OCI-LY7 (cell line): ENCODE measurements around the gene NPAT. TPM values are rescaled to one million over a fixed set of nuclear protein-coding genes. Genes with fewer than 3 reads are reported as not detected.
"Not testable (repeated sequence)": the region's sequence is repeated elsewhere in the genome, so short reads cannot be mapped to it uniquely, and the experiment has no call there.

Experiments
- BruUV-seq: library from RNA; stranded (reverse); fragments of 400-500 nt; replicated peaks from 2 replicates; lab custom pipeline; 2021; lab: Mats Ljungman, UMichigan
- CTCF ChIA-PET: fragments of 300-600 bp; sonication (Branson Sonifier 250); formaldehyde crosslinking; loops from one replicate; lab custom pipeline; 2022; ENCODE audit warnings: antibody characterized with exemption; ENCODE audit not compliant: unreplicated experiment; lab: Charles Lee
- POLR2A ChIA-PET: fragments of 300-600 bp; sonication (Branson Sonifier 250); formaldehyde crosslinking; loops from one replicate; lab custom pipeline; 2022; ENCODE audit warnings: antibody characterized with exemption; lab: Charles Lee
- DNase-seq: peaks from one replicate; pipeline ENCODE4 v3.0.0-alpha.2; 2015; ENCODE audit warnings: low spot score
- H2AFZ ChIP-seq: fragments of 200-600 bp; sonication (generic), shearing (Covaris generic); 2 replicates; pipeline ENCODE4 v1.6.1; 2014; ENCODE audit warnings: mild to moderate bottlenecking, antibody characterized with exemption, low read length, moderate library complexity
- H3K27ac ChIP-seq: fragments of 200-600 bp; sonication (generic); 2 replicates; pipeline ENCODE4 v1.5.1; 2014; ENCODE audit warnings: mixed run types, low read depth, mild to moderate bottlenecking, moderate library complexity, low read length, inconsistent platforms; ENCODE audit not compliant: poor library complexity, severe bottlenecking
- H3K36me3 ChIP-seq: fragments of 200-600 bp; sonication (generic); 2 replicates; pipeline ENCODE4 v1.6.1; 2014; ENCODE audit warnings: mild to moderate bottlenecking, antibody characterized with exemption, low read length, moderate library complexity, mixed read lengths; ENCODE audit not compliant: insufficient read depth
- H3K4me1 ChIP-seq: fragments of 200-600 bp; sonication (generic); 2 replicates; pipeline ENCODE4 v1.5.1; 2014; ENCODE audit warnings: mild to moderate bottlenecking, low read length; ENCODE audit not compliant: insufficient read depth, poor library complexity, severe bottlenecking
- H3K4me2 ChIP-seq: fragments of 200-600 bp; sonication (generic); 2 replicates; pipeline ENCODE4 v1.6.1; 2014; ENCODE audit warnings: mild to moderate bottlenecking, low read length
- H3K4me3 ChIP-seq: fragments of 200-600 bp; sonication (generic); 2 replicates; pipeline ENCODE4 v1.5.1; 2014; ENCODE audit warnings: mild to moderate bottlenecking, low read depth, low read length; ENCODE audit not compliant: poor library complexity, severe bottlenecking
- H3K79me2 ChIP-seq: fragments of 200-600 bp; sonication (generic); 2 replicates; pipeline ENCODE4 v1.6.1; 2016; ENCODE audit warnings: low read depth, mild to moderate bottlenecking, low read length, moderate library complexity, mixed read lengths; ENCODE audit not compliant: insufficient read depth
- H3K9me2 ChIP-seq: fragments of 200-600 bp; sonication (generic); 2 replicates; pipeline ENCODE4 v1.6.1; 2016; ENCODE audit warnings: mild to moderate bottlenecking, low read length, mixed read lengths; ENCODE audit not compliant: insufficient read depth
- H3K9me3 ChIP-seq: fragments of 200-600 bp; sonication (generic); 2 replicates; pipeline ENCODE4 v1.6.1; 2014; ENCODE audit warnings: mild to moderate bottlenecking, mixed run types, low read length, mixed read lengths
- H4K20me1 ChIP-seq: fragments of 200-600 bp; sonication (generic); 2 replicates; pipeline ENCODE4 v1.6.1; 2014; ENCODE audit warnings: mild to moderate bottlenecking, antibody characterized with exemption, low read length, moderate library complexity, mixed read lengths; ENCODE audit not compliant: insufficient read depth
- EZH2phosphoT487 ChIP-seq: fragments of 200-600 bp; sonication (generic); IDR thresholded peaks from 2 replicates; pipeline ENCODE4 v1.6.1; 2018; ENCODE audit warnings: low read depth, borderline replicate concordance, mild to moderate bottlenecking, mixed run types, antibody characterized with exemption, low read length, moderate library complexity, mixed read lengths
- intact Hi-C: fragments of 100-400 bp; cut with micrococcal nuclease; formaldehyde crosslinking; loops from one replicate; pipeline ENCODE4 v1.10.0; 2022; ENCODE audit not compliant: unreplicated experiment
- total RNA-seq, 2 experiments: library from RNA; depleted of rRNA in 1 of 2; stranded (reverse); fragments of >200 nt in 1 of 2; shearing (Covaris generic) in 1 of 2; gene quantifications; 2 replicates each; pipeline ENCODE4 v1.2.3, GENCODE V29; 2014 to 2022
- TF ChIP-seq, protein P1 (sequence below): fragments of 200-600 bp; sonication (generic); conservative IDR thresholded peaks from 2 replicates; pipeline ENCODE4 v1.5.1; 2014; ENCODE audit warnings: mild to moderate bottlenecking, antibody characterized with exemption, low read length, moderate library complexity, mixed read lengths

Gene NPAT
- total RNA-seq, 2 experiments from 2014 or later = 22.6 to 26.9 TPM

- Histone ChIP-seq H3K4me3 (peak overlapping the region; percentile 78), H4K20me1 (no peaks in the 10 kb centered on the region), H3K79me2 (peaks cover 36% of the 10 kb centered on the region), H3K36me3 (peaks cover 14% of the 10 kb centered on the region), H3K27ac (peak overlapping the region; percentile 43), H3K4me2 (peak overlapping the region; percentile 87), H3K4me1 (peaks cover 35% of the 10 kb centered on the region), H3K9me2 (no peaks in the 10 kb centered on the region), H3K9me3 (no peaks in the 10 kb centered on the region), H2AFZ (peak overlapping the region; percentile 80; the same call in 1 of the 2 replicates)
- TSS peak; percentile 73 for BruUV-seq
- DNase-seq = no peak
- CTCF ChIA-PET = no interaction called here
- TF ChIP-seq, protein P1, sequence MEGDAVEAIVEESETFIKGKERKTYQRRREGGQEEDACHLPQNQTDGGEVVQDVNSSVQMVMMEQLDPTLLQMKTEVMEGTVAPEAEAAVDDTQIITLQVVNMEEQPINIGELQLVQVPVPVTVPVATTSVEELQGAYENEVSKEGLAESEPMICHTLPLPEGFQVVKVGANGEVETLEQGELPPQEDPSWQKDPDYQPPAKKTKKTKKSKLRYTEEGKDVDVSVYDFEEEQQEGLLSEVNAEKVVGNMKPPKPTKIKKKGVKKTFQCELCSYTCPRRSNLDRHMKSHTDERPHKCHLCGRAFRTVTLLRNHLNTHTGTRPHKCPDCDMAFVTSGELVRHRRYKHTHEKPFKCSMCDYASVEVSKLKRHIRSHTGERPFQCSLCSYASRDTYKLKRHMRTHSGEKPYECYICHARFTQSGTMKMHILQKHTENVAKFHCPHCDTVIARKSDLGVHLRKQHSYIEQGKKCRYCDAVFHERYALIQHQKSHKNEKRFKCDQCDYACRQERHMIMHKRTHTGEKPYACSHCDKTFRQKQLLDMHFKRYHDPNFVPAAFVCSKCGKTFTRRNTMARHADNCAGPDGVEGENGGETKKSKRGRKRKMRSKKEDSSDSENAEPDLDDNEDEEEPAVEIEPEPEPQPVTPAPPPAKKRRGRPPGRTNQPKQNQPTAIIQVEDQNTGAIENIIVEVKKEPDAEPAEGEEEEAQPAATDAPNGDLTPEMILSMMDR = no peak
- no peak for TF ChIP-seq EZH2phosphoT487
- POLR2A ChIA-PET = interaction anchor here (2.1 kb wide), 1 partner anchor 23 kb away, joined by 5 read pairs; no protein-coding TSS in a partner anchor
- intact Hi-C loops = loop anchor here (5.0 kb wide), 2 partner anchors 265 to 540 kb away; partner anchors contain the start of gene SLC35F2
These were observed 100.2 kb downstream of the NPAT start for GRCh38 chr11:108122166-108122628.

- Histone ChIP-seq H3K4me1 (peaks cover 35% of the 10 kb centered on the region), H3K36me3 (peaks cover 14% of the 10 kb centered on the region), H3K27ac (peak within 1 kb of the TSS; percentile 43), H3K9me2 (no peaks in the 10 kb centered on the region), H3K9me3 (no peaks in the 10 kb centered on the region), H3K4me2 (peak within 1 kb of the TSS; percentile 87), H2AFZ (peak within 1 kb of the TSS; percentile 80), H4K20me1 (no peaks in the 10 kb centered on the region), H3K79me2 (peaks cover 36% of the 10 kb centered on the region), H3K4me3 (peak within 1 kb of the TSS; percentile 78)
- ChIA-PET CTCF (no interaction called here), POLR2A (interaction anchor here (0.6 to 2.1 kb wide), 2 partner anchors 22 to 38 kb away, joined by 3 to 5 read pairs; no protein-coding TSS in a partner anchor)
- peak; percentile 94 for DNase-seq
- intact Hi-C loops = loop anchor here (1.0 to 5.0 kb wide), 6 partner anchors 101 to 541 kb away; partner anchors contain the start of genes C11orf65, CUL5, NPAT and SLC35F2
- TF ChIP-seq, protein P1 = no peak
- no peak for TF ChIP-seq EZH2phosphoT487
- no TSS peak for BruUV-seq
These were observed 100.9 kb downstream of the NPAT start, which contains the start of gene ACAT1 for GRCh38 chr11:108121274-108122155. Gene ACAT1 (plus strand): TSS chr11:108121567. CDS start chr11:108121607, 40 bp downstream.

GRCh38 chr11:108120936-108121273 is 101.5 kb downstream of the NPAT start:
- BruUV-seq, H4K20me1 ChIP-seq, H3K9me2 ChIP-seq, H3K9me3 ChIP-seq, H3K36me3 ChIP-seq, CTCF ChIA-PET, H3K27ac ChIP-seq, DNase-seq: not testable (repeated sequence)
- POLR2A ChIA-PET = interaction anchor here (0.6 to 2.1 kb wide), 3 partner anchors 21 to 117 kb away, joined by 3 to 5 read pairs (median 4); no protein-coding TSS in a partner anchor
- Histone ChIP-seq H2AFZ (peak overlapping the region; percentile 80), H3K4me3 (peak overlapping the region; percentile 78), H3K4me1 (peaks cover 35% of the 10 kb centered on the region), H3K79me2 (peaks cover 36% of the 10 kb centered on the region), H3K4me2 (peak overlapping the region; percentile 87)
- intact Hi-C loops = loop anchor here (1.0 to 5.0 kb wide), 6 partner anchors 101 to 541 kb away; partner anchors contain the start of genes C11orf65, CUL5, NPAT and SLC35F2
